ENCODE measurements around the gene DSCAML1.

The DSCAML1 gene

DNA sequence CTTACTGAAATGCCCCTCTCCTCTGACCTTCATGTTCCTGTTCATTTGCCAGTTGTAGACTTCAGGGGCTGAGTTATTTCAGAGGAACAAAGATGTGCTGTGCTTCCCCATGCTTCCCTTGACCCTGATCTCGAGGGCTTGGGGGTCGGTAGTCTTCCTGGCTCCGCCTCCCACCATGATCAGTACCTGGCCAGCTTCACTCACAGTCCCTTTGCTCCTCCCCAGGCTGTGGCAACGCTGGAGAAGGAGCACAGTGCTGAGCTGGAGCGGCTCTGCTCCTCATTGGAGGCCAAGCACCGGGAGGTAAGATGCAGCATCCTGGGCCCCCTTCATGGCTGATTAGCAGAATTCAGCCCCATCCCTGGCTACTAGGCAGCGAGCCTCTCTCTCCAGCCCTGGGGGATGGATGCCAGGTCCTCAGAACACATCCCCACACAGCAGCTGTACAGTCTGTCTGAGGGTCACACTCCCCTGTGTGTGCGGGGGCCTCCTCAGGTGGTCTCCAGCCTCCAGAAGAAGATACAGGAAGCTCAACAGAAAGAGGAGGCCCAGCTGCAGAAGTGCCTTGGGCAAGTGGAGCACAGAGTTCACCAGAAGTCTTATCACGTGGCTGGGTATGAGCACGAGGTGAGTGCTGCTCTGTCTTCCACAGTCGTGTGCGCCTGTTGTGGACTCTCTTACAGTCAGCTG is 404.9 kb downstream of the DSCAML1 start:
- DNase-seq = peak in 1 of 42 donors; percentile 19
- intact Hi-C loops (cut with DNase I) = no loop called here

DNA sequence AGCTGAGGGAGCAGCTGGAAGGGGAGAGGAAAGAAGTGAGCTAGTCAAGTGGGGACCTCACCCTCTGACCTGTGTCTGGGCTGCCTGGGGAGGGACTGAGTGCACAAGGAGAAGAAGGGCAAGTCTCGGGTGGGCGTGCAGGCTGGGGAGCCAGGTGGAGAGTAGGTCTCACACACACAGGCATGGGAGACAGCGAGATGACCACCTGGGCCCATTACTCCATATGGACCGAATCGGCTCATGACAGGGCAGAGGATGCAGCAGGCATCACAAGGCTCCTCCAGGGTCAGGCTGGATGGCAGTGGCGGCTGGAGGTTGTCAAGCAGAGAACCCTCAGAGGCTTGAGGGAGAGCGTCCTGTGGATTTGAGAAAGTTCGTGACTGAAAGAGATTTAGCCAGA is 405.8 kb downstream of the DSCAML1 start:
- intact Hi-C loops (cut with DNase I) = no loop called here
- DNase-seq = peak in 2 of 42 donors; percentile 6 to 34

GRCh38 chr11:117390743-117391142 is 406.3 kb downstream of the DSCAML1 start:
- intact Hi-C loops (cut with DNase I) = no loop called here
- peak in 1 of 42 donors; percentile 12 for DNase-seq

GRCh38 chr11:117387992-117388755 is 408.8 kb downstream of the DSCAML1 start:
- peak in 1 of 42 donors; percentile 8 for DNase-seq
- intact Hi-C loops (cut with DNase I) = no loop called here

DNA sequence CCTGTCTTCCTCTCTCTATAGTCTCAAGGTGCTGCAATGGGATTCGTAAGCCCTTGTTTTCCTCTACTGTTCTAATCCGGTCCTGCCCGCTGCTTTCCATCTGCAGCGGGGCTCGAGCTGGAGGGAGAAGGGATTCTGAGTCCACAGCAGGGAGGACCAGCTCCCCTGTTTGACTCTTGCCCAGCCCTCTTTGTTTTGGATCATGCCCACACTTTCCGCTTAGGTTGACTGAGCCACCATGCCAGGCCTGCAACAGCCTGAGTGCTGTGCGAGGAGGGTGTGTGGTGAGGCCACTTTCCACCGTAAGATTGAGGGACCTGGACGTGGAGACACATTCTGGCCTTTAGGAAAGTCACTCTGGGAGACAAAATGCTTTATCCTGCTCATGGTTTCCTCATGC is 411.1 kb downstream of the DSCAML1 start:
- peak in 2 of 42 donors; percentile 23 to 26 for DNase-seq
- intact Hi-C loops (cut with DNase I) = no loop called here

DNA sequence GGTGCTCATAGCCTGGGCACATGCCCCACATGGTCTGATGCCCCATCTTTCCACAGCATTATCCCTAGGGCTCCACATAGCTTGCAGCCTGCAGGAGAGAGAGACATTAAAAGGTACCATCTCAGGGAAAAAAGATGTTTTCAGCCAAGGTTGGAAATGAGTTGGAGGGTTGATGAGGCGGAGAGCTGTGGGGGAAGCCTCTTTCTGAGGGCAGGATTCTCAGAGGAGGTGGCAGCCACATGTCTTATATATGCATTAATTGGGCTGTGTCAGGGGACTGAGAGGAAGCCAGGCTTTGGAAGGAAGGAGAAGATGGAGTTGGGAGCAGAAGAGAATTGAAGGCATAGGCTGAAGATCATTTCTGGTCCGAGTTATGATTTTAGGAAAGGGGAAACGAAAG is 411.5 kb downstream of the DSCAML1 start:
- intact Hi-C loops (cut with DNase I) = no loop called here
- DNase-seq = peak in 18 of 42 donors; percentile 12 to 78 (median 39)

DNA sequence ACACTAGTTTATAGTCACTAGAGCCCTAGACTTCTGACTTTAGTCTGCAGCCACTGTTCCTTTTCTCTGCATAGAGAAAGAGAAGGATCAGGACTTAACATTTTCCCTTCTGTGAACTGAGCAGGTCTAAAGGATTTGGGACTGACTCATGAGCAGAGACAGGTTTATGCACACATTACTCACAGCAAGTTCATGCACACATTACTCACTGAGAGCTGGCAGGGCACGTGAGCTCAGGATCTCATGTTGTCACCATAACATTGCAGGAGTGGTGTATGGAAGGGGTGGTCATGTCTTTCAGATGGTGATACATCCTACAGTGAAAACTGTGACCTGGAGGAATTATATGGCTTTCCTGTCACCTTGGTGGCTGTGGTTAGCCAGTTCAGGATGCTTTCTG is 413.0 kb downstream of the DSCAML1 start:
- DNase-seq = peak in 38 of 42 donors; percentile 12 to 77 (median 48)
- intact Hi-C loops (cut with DNase I) = no loop called here

DNA sequence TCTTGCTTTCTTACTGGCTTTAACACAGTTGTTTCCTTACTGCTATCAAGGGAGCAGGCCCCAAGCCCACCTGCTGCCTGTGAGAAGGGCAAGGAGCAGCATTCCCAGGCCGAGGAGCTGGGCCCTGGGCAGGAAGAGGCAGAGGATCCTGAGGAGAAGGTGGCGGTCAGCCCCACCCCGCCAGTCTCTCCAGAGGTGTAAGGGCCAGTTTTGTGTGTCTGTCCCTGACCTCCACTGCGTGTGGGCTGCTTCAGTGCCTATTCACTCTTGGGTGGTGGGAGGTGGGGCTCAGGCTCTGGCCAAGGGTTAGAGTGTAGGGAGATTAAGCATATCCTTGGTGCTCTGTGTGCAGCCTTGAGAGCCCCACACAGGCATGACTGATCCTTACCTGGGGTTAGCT is 414.3 kb downstream of the DSCAML1 start:
- intact Hi-C loops (cut with DNase I) = no loop called here
- peak in 2 of 42 donors; percentile 7 to 13 for DNase-seq

GRCh38 chr11:117381481-117382387 is 415.3 kb downstream of the DSCAML1 start:
- DNase-seq = no peak
- intact Hi-C loops (cut with DNase I) = no loop called here

- intact Hi-C loops (cut with DNase I) = no loop called here
- no peak for DNase-seq
These were observed 416.3 kb downstream of the DSCAML1 start for GRCh38 chr11:117380676-117381075.

DNA sequence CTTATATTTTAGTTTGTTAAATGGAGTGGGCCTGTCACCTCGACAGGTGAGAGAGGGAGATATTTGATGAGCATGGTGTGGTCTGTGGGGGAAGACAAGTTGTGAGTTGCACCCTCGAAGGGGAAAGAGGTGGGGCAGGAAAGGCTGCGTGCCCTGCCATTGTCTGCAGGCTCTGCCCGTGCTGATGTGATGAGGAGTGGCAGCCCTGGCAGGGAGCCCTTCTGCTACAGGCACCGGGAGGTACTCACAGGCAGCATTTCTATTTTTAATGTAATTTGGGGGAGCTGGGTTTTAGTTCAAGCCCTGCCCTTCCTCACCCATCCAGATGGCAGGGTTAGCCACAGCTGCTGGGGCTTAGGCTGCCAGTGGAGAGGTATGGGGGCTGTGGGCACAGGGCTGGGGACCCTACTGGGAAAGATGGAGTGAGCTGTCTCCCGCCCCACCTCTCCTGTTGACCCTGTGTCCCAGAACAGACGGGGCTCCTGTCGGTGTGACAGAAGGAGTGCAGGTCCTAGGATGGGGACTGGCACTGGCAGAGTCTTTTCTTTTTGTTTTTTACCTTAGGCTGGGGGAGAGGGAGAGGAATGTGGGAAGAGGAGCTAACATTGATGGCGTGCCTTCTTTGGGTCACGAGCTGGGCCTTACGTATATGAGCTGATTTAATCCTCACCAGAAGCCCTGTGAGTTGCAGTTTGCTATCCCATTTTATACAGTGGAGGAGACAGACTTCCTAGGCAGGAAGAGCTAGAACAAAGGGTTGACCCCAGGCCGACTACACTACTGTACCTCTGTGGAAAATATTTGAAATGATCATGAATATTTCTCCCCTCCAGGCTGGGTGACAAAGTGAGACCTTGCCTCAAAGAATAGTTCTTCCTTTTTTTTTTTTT is 417.8 kb downstream of the DSCAML1 start:
- peak in 28 of 42 donors; percentile 6 to 74 (median 34) for DNase-seq
- intact Hi-C loops (cut with DNase I) = no loop called here

Data from head of caudate nucleus (tissue), 42 donors.